Adrenal gland (tissue), 12 donors: Measurements from ENCODE around the gene ANO7. TPM values are rescaled to one million over a fixed set of nuclear protein-coding genes. Genes with fewer than 3 reads are reported as not detected.

Experiments used
- DNase-seq, 7 donors: peaks; one replicate each; pipeline ENCODE4 v3.0.0-alpha.2; 2019 to 2020
- H3K27ac ChIP-seq, 5 donors: fragments of 200-600 bp; sonication (generic) in 4 of 5; 1 replicate in 3 of 5; 2 replicates in 2 of 5; pipeline versions ENCODE4 v1.5.1 to v1.8.0; 2016 to 2020; ENCODE audit warnings: mild to moderate bottlenecking in 1 of 5
- H3K27me3 ChIP-seq: fragments of 200-600 bp; 2 replicates; pipeline ENCODE4 v1.8.0; 2021
- H3K36me3 ChIP-seq, 2 donors: fragments of 200-600 bp; replicated peaks in 1 of 2; 1 replicate in 1 of 2; 2 replicates in 1 of 2; pipeline versions ENCODE4 v1.5.1 to v1.8.0; 2018 to 2022
- H3K4me1 ChIP-seq, 2 donors: fragments of 200-600 bp; replicated peaks in 1 of 2; 1 replicate in 1 of 2; 2 replicates in 1 of 2; pipeline versions ENCODE4 v1.5.1 to v1.8.0; 2018 to 2021
- H3K4me3 ChIP-seq, 4 donors: fragments of 200-600 bp; sonication (generic) in 3 of 4; one replicate each; pipeline ENCODE4 v1.5.1; 2016 to 2018
- H3K9me3 ChIP-seq, 3 donors: fragments of 200-600 bp; sonication (generic) in 1 of 3; replicated peaks in 1 of 3; 1 replicate in 2 of 3; 2 replicates in 1 of 3; pipeline versions ENCODE4 v1.5.1 to v1.8.0; 2016 to 2021
- CTCF ChIP-seq, 6 experiments: fragments of 450-650 bp in 4 of 6; fragments of 200-600 bp in 2 of 6; sonication (generic) in 1 of 6; IDR thresholded peaks; 1 replicate in 5 of 6; 2 replicates in 1 of 6; pipeline versions ENCODE4 v1.5.1 to v1.8.0; 2016 to 2021; ENCODE audit warnings: antibody characterized with exemption in 6 of 6, mild to moderate bottlenecking in 2 of 6, moderate library complexity in 1 of 6
- POLR2A ChIP-seq, 2 donors: fragments of 450-650 bp; IDR thresholded peaks; one replicate each; pipeline ENCODE4 v1.6.1; 2017; ENCODE audit warnings: antibody characterized with exemption in 2 of 2, mild to moderate bottlenecking in 2 of 2, moderate library complexity in 1 of 2
- WGBS, 4 donors: extraction: QIAGEN DNeasy Blood & Tissue Kit in 2 of 4; methylation state at CpG; one replicate each; pipeline versions ENCODE4 v1.1.5 to v1.1.7; 2013 to 2017; 5-methylcytosine and 5-hydroxymethylcytosine counted together
- intact Hi-C, 2 donors: fragments of 100-400 bp; cut with DNase I; formaldehyde crosslinking; loops; one replicate each; pipeline versions ENCODE4 v1.14.1 to v1.15.0; 2022 to 2023
- polyA plus RNA-seq, 3 donors: library from polyadenylated mRNA; stranded (reverse); fragments of 200-250 nt in 2 of 3; fragments of 350-450 nt in 1 of 3; fragmentation: Illumina TruSeq in 1 of 3; extraction: RNeasy Lipid Tissue Mini Kit (QIAGEN cat#74804) in 1 of 3; gene quantifications; one replicate each; pipeline ENCODE4 v1.2.3, GENCODE V29; 2013 to 2014
- total RNA-seq, 9 donors: library from RNA; depleted of rRNA in 4 of 9; stranded (reverse); fragments of >200 nt in 4 of 9; fragments of 120-200 nt in 1 of 9; fragmentation: NEBNext Ultra II Directional in 1 of 9; extraction: Animal tissue kit (Norgen Biotek cat#: 25700) in 1 of 9; gene quantifications; one replicate each; pipeline versions ENCODE4 v1.1.0 to v1.2.4, GENCODE V29; 2013 to 2023
- donor health status: healthy with polysubstance abuse.
- donor health status: Bipolar disorder and iron deficiency.
- donor health status: DM: yes; HTN: yes; CAD: no.
- donor health status: DM: no; HTN: no; CAD: no.
- donor health status: DM: no; HTN: no; CAD: no.
- donor health status: DM: yes; HTN: yes; CAD: no.

ANO7 gene
- total and polyA plus RNA-seq, 12 donors: 0.48 to 5.1 (median 1.8) TPM

GRCh38 chr2:241141214-241141770, 47.2 kb upstream of the ANO7 start:
- TF ChIP-seq POLR2A (IDR thresholded peaks at IDR 0.05) (no peak), CTCF (IDR thresholded peaks at IDR 0.05) (no peak)
- Histone ChIP-seq H3K4me1 (no peaks in the 10 kb centered on the region), H3K27me3 (no peaks in the 10 kb centered on the region), H3K27ac (no peak overlapping the region), H3K36me3 (no peaks in the 10 kb centered on the region), H3K9me3 (no peaks in the 10 kb centered on the region), H3K4me3 (no peak overlapping the region)
- DNase-seq: no peak
- WGBS, 4 donors: 95 to 98% (median 97%) methylated on average over 14 of the region's 14 CpGs
- intact Hi-C loops: no loop called here

- intact Hi-C loops: no loop called here
- Histone ChIP-seq H3K4me3 (no peak overlapping the region), H3K27me3 (no peaks in the 10 kb centered on the region), H3K9me3 (no peaks in the 10 kb centered on the region), H3K4me1 (no peaks in the 10 kb centered on the region), H3K27ac (no peak overlapping the region), H3K36me3 (no peaks in the 10 kb centered on the region)
- DNase-seq: no peak
- 86 to 100% (median 94%) methylated on average over 4 to 6 of the region's 6 CpGs for WGBS, 4 donors
- TF ChIP-seq POLR2A (IDR thresholded peaks at IDR 0.05): no peak
- TF ChIP-seq CTCF (IDR thresholded peaks at IDR 0.05): no peak
These were observed 46.4 kb upstream of the ANO7 start for GRCh38 chr2:241142063-241142462.

GRCh38 chr2:241142593-241142992, 45.9 kb upstream of the ANO7 start:
- Histone ChIP-seq H3K9me3 (no peaks in the 10 kb centered on the region), H3K36me3 (no peaks in the 10 kb centered on the region), H3K27ac (no peak overlapping the region), H3K4me3 (no peak overlapping the region), H3K27me3 (no peaks in the 10 kb centered on the region), H3K4me1 (no peaks in the 10 kb centered on the region)
- intact Hi-C loops: no loop called here
- TF ChIP-seq POLR2A (IDR thresholded peaks at IDR 0.05) (no peak), CTCF (IDR thresholded peaks at IDR 0.05) (no peak)
- no peak for DNase-seq
- 91 to 93% (median 92%) methylated on average over 6 to 9 of the region's 9 CpGs for WGBS, 4 donors

GRCh38 chr2:241146286-241146685, 42.2 kb upstream of the ANO7 start:
- Histone ChIP-seq H3K4me3 (no peak overlapping the region), H3K27me3 (no peaks in the 10 kb centered on the region), H3K9me3 (no peaks in the 10 kb centered on the region), H3K36me3 (no peaks in the 10 kb centered on the region), H3K27ac (no peak overlapping the region), H3K4me1 (peaks cover 7 to 13% of the 10 kb centered on the region in 2 donors)
- intact Hi-C loops: no loop called here
- 74 to 88% (median 77%) methylated on average over 4 of the region's 4 CpGs for WGBS, 4 donors
- TF ChIP-seq POLR2A (IDR thresholded peaks at IDR 0.05) (no peak), CTCF (IDR thresholded peaks at IDR 0.05) (no peak)
- no peak for DNase-seq
